ENCODE measurements around the gene ARF6. TPM values are rescaled to one million over a fixed set of nuclear protein-coding genes. Genes with fewer than 3 reads are reported as not detected.
A peak's percentile ranks its signal among the peaks of the same experiment; 100 is the strongest.
"Not testable (repeated sequence)": the region's sequence is repeated elsewhere in the genome, so short reads cannot be mapped to it uniquely, and the experiment has no call there.

ARF6 gene
- polyA plus RNA-seq, 1 donor (not counting 4 experiments of a cell fraction or from before 2014, with no cell fraction given), result 53.4 TPM

- TF ChIP-seq, protein P1, sequence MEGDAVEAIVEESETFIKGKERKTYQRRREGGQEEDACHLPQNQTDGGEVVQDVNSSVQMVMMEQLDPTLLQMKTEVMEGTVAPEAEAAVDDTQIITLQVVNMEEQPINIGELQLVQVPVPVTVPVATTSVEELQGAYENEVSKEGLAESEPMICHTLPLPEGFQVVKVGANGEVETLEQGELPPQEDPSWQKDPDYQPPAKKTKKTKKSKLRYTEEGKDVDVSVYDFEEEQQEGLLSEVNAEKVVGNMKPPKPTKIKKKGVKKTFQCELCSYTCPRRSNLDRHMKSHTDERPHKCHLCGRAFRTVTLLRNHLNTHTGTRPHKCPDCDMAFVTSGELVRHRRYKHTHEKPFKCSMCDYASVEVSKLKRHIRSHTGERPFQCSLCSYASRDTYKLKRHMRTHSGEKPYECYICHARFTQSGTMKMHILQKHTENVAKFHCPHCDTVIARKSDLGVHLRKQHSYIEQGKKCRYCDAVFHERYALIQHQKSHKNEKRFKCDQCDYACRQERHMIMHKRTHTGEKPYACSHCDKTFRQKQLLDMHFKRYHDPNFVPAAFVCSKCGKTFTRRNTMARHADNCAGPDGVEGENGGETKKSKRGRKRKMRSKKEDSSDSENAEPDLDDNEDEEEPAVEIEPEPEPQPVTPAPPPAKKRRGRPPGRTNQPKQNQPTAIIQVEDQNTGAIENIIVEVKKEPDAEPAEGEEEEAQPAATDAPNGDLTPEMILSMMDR (optimal IDR thresholded peaks at IDR 0.05 in 1 of 3, IDR thresholded peaks at IDR 0.05 in 1 of 3, conservative IDR thresholded peaks at IDR 0.05 in 1 of 3; ENCODE audit: extremely low read depth in 1 of 3, insufficient read depth in 2 of 3, low read length in 3 of 3), result no peak
- no peak for TF ChIP-seq EZH2 (IDR thresholded peaks at IDR 0.05; ENCODE audit: low read length)
- H3K4me3 ChIP-seq (ENCODE audit: control insufficient read depth in 2 of 3, extremely low read depth in 1 of 3, insufficient read depth in 2 of 3, low read depth in 1 of 3, low read length in 3 of 3), result peak overlapping the region in 1 of 3 experiments; percentile 77
- DNase-seq (ENCODE audit: low read depth, low spot score), result no peak
These were observed 5.6 kb downstream of the ARF6 start for GRCh38 chr14:49898485-49898884.

GRCh38 chr14:49900973-49901372 is 8.1 kb downstream of the ARF6 start:
- FAIRE-seq, result no peak

More at GRCh38 chr14:49898485-49898884, 5.6 kb downstream of the ARF6 start:
- Histone ChIP-seq H3K27me3 (ENCODE audit: control insufficient read depth, extremely low read depth, insufficient read depth, low read length) (no peaks in the 10 kb centered on the region), H3K9ac (ENCODE audit: control insufficient read depth, extremely low read depth, insufficient read depth, low read length) (peak overlapping the region; percentile 91), H2AFZ (ENCODE audit: control insufficient read depth, low read length) (no peak overlapping the region), H4K20me1 (ENCODE audit: control insufficient read depth, extremely low read depth, insufficient read depth, low read length) (no peaks in the 10 kb centered on the region), H3K9me3 (ENCODE audit: control insufficient read depth, low read depth, low read length) (no peaks in the 10 kb centered on the region), H3K4me2 (ENCODE audit: control insufficient read depth, extremely low read depth, insufficient read depth, low read depth, low read length) (peak overlapping the region; percentile 73), H3K27ac (ENCODE audit: control insufficient read depth, insufficient read depth, low read length) (peak overlapping the region; percentile 72), H3K9me1 (ENCODE audit: control insufficient read depth, extremely low read depth, insufficient read depth, low read length) (no peaks in the 10 kb centered on the region), H3K79me2 (ENCODE audit: control insufficient read depth, insufficient read depth, low read length) (peaks cover 56% of the 10 kb centered on the region), H3K4me1 (ENCODE audit: control insufficient read depth, extremely low read depth, insufficient read depth, low read length) (peaks cover 18% of the 10 kb centered on the region), H3K36me3 (ENCODE audit: control insufficient read depth in 2 of 2, extremely low read depth in 1 of 2, insufficient read depth in 2 of 2, low read length in 2 of 2) (peaks cover 3 to 18% of the 10 kb centered on the region in 2 experiments)
- FAIRE-seq, result no peak
- dilution Hi-C loops (cut with MboI; ENCODE audit: extremely low pct_ligation_motif_present, low sequenced_read_pairs), result no loop called here

DNA sequence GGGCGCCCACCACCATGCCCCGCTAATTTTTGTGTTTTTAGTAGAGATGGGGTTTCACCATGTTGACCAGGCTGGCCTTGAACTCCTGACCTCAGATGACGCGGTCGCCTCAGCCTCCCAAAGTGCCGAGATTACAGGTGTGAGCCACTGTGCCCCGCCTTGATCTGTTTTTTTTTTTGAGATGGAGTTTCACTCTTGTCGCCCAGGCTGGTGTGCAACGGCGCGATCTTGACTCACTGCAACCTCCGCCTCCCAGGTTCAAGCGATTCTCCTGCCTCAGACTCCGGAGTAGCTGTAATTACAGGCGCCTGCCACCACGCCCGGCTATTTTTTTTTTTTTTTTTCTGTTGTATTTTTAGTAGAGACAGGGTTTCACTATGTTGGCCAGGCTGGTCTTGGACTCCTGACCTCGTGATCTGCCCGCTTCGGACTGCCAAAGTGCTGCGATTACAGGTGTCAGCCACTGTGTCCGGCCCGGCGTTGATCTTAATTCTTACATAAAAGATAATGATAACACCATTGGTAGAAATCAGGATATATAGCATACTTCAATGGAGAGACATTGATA is 9.9 kb downstream of the ARF6 start:
- DNase-seq (ENCODE audit: low read depth, low spot score); H3K9me1 ChIP-seq (ENCODE audit: control insufficient read depth, extremely low read depth, insufficient read depth, low read length); H3K9me3 ChIP-seq (ENCODE audit: control insufficient read depth, low read depth, low read length); FAIRE-seq; H4K20me1 ChIP-seq (ENCODE audit: control insufficient read depth, extremely low read depth, insufficient read depth, low read length); H3K4me2 ChIP-seq (ENCODE audit: control insufficient read depth, extremely low read depth, insufficient read depth, low read depth, low read length); H3K36me3 ChIP-seq (ENCODE audit: control insufficient read depth in 2 of 2, extremely low read depth in 1 of 2, insufficient read depth in 2 of 2, low read length in 2 of 2); H3K4me3 ChIP-seq (ENCODE audit: control insufficient read depth in 2 of 3, extremely low read depth in 1 of 3, insufficient read depth in 2 of 3, low read depth in 1 of 3, low read length in 3 of 3); H3K9ac ChIP-seq (ENCODE audit: control insufficient read depth, extremely low read depth, insufficient read depth, low read length); dilution Hi-C loops (cut with MboI; ENCODE audit: extremely low pct_ligation_motif_present, low sequenced_read_pairs); H3K27ac ChIP-seq (ENCODE audit: control insufficient read depth, insufficient read depth, low read length); H2AFZ ChIP-seq (ENCODE audit: control insufficient read depth, low read length); H3K27me3 ChIP-seq (ENCODE audit: control insufficient read depth, extremely low read depth, insufficient read depth, low read length): not testable (repeated sequence)
- H3K79me2 ChIP-seq (ENCODE audit: control insufficient read depth, insufficient read depth, low read length), result peaks cover 14% of the 10 kb centered on the region
- H3K4me1 ChIP-seq (ENCODE audit: control insufficient read depth, extremely low read depth, insufficient read depth, low read length), result peaks cover 25% of the 10 kb centered on the region

More at GRCh38 chr14:49900973-49901372, 8.1 kb downstream of the ARF6 start:
- dilution Hi-C loops (cut with MboI; ENCODE audit: extremely low pct_ligation_motif_present, low sequenced_read_pairs), result no loop called here
- Histone ChIP-seq H3K79me2 (ENCODE audit: control insufficient read depth, insufficient read depth, low read length) (peaks cover 32% of the 10 kb centered on the region), H2AFZ (ENCODE audit: control insufficient read depth, low read length) (no peak overlapping the region), H3K9me1 (ENCODE audit: control insufficient read depth, extremely low read depth, insufficient read depth, low read length) (no peaks in the 10 kb centered on the region), H3K27ac (ENCODE audit: control insufficient read depth, insufficient read depth, low read length) (peak overlapping the region; percentile 14), H3K9me3 (ENCODE audit: control insufficient read depth, low read depth, low read length) (no peaks in the 10 kb centered on the region), H3K36me3 (ENCODE audit: control insufficient read depth in 2 of 2, extremely low read depth in 1 of 2, insufficient read depth in 2 of 2, low read length in 2 of 2) (peaks cover 0 to 5% of the 10 kb centered on the region in 2 experiments), H3K27me3 (ENCODE audit: control insufficient read depth, extremely low read depth, insufficient read depth, low read length) (no peaks in the 10 kb centered on the region), H3K4me3 (ENCODE audit: control insufficient read depth in 2 of 3, extremely low read depth in 1 of 3, insufficient read depth in 2 of 3, low read depth in 1 of 3, low read length in 3 of 3) (no peak overlapping the region), H3K4me2 (ENCODE audit: control insufficient read depth, extremely low read depth, insufficient read depth, low read depth, low read length) (no peak overlapping the region), H4K20me1 (ENCODE audit: control insufficient read depth, extremely low read depth, insufficient read depth, low read length) (no peaks in the 10 kb centered on the region), H3K9ac (ENCODE audit: control insufficient read depth, extremely low read depth, insufficient read depth, low read length) (no peak overlapping the region), H3K4me1 (ENCODE audit: control insufficient read depth, extremely low read depth, insufficient read depth, low read length) (peaks cover 18% of the 10 kb centered on the region)
- no peak for DNase-seq (ENCODE audit: low read depth, low spot score)
- TF ChIP-seq EZH2 (IDR thresholded peaks at IDR 0.05; ENCODE audit: low read length), result no peak
- TF ChIP-seq, protein P1 (optimal IDR thresholded peaks at IDR 0.05 in 1 of 3, IDR thresholded peaks at IDR 0.05 in 1 of 3, conservative IDR thresholded peaks at IDR 0.05 in 1 of 3; ENCODE audit: extremely low read depth in 1 of 3, insufficient read depth in 2 of 3, low read length in 3 of 3), result no peak

Measured in keratinocyte (primary cell).